OCI-LY7 (cell line): ENCODE data around the gene NAV3. TPM values are rescaled to one million over a fixed set of nuclear protein-coding genes. Genes with fewer than 3 reads are reported as not detected.

ENCODE experiments used
- BruUV-seq: library from RNA; stranded (reverse); fragments of 400-500 nt; replicated peaks from 2 replicates; lab custom pipeline; 2021; lab: Mats Ljungman, UMichigan
- CTCF ChIA-PET: fragments of 300-600 bp; sonication (Branson Sonifier 250); formaldehyde crosslinking; loops from one replicate; lab custom pipeline; 2022; ENCODE audit warnings: antibody characterized with exemption; ENCODE audit not compliant: unreplicated experiment; lab: Charles Lee
- POLR2A ChIA-PET: fragments of 300-600 bp; sonication (Branson Sonifier 250); formaldehyde crosslinking; loops from one replicate; lab custom pipeline; 2022; ENCODE audit warnings: antibody characterized with exemption; lab: Charles Lee
- DNase-seq: peaks from one replicate; pipeline ENCODE4 v3.0.0-alpha.2; 2015; ENCODE audit warnings: low spot score
- H2AFZ ChIP-seq: fragments of 200-600 bp; sonication (generic), shearing (Covaris generic); 2 replicates; pipeline ENCODE4 v1.6.1; 2014; ENCODE audit warnings: mild to moderate bottlenecking, antibody characterized with exemption, low read length, moderate library complexity
- H3K27ac ChIP-seq: fragments of 200-600 bp; sonication (generic); 2 replicates; pipeline ENCODE4 v1.5.1; 2014; ENCODE audit warnings: mixed run types, low read depth, mild to moderate bottlenecking, moderate library complexity, low read length, inconsistent platforms; ENCODE audit not compliant: poor library complexity, severe bottlenecking
- H3K36me3 ChIP-seq: fragments of 200-600 bp; sonication (generic); 2 replicates; pipeline ENCODE4 v1.6.1; 2014; ENCODE audit warnings: mild to moderate bottlenecking, antibody characterized with exemption, low read length, moderate library complexity, mixed read lengths; ENCODE audit not compliant: insufficient read depth
- H3K4me1 ChIP-seq: fragments of 200-600 bp; sonication (generic); 2 replicates; pipeline ENCODE4 v1.5.1; 2014; ENCODE audit warnings: mild to moderate bottlenecking, low read length; ENCODE audit not compliant: insufficient read depth, poor library complexity, severe bottlenecking
- H3K4me2 ChIP-seq: fragments of 200-600 bp; sonication (generic); 2 replicates; pipeline ENCODE4 v1.6.1; 2014; ENCODE audit warnings: mild to moderate bottlenecking, low read length
- H3K4me3 ChIP-seq: fragments of 200-600 bp; sonication (generic); 2 replicates; pipeline ENCODE4 v1.5.1; 2014; ENCODE audit warnings: mild to moderate bottlenecking, low read depth, low read length; ENCODE audit not compliant: poor library complexity, severe bottlenecking
- H3K79me2 ChIP-seq: fragments of 200-600 bp; sonication (generic); 2 replicates; pipeline ENCODE4 v1.6.1; 2016; ENCODE audit warnings: low read depth, mild to moderate bottlenecking, low read length, moderate library complexity, mixed read lengths; ENCODE audit not compliant: insufficient read depth
- H3K9me2 ChIP-seq: fragments of 200-600 bp; sonication (generic); 2 replicates; pipeline ENCODE4 v1.6.1; 2016; ENCODE audit warnings: mild to moderate bottlenecking, low read length, mixed read lengths; ENCODE audit not compliant: insufficient read depth
- H3K9me3 ChIP-seq: fragments of 200-600 bp; sonication (generic); 2 replicates; pipeline ENCODE4 v1.6.1; 2014; ENCODE audit warnings: mild to moderate bottlenecking, mixed run types, low read length, mixed read lengths
- H4K20me1 ChIP-seq: fragments of 200-600 bp; sonication (generic); 2 replicates; pipeline ENCODE4 v1.6.1; 2014; ENCODE audit warnings: mild to moderate bottlenecking, antibody characterized with exemption, low read length, moderate library complexity, mixed read lengths; ENCODE audit not compliant: insufficient read depth
- CTCF ChIP-seq: fragments of 200-600 bp; sonication (generic); conservative IDR thresholded peaks from 2 replicates; pipeline ENCODE4 v1.5.1; 2014; ENCODE audit warnings: mild to moderate bottlenecking, antibody characterized with exemption, low read length, moderate library complexity, mixed read lengths
- EZH2phosphoT487 ChIP-seq: fragments of 200-600 bp; sonication (generic); IDR thresholded peaks from 2 replicates; pipeline ENCODE4 v1.6.1; 2018; ENCODE audit warnings: low read depth, borderline replicate concordance, mild to moderate bottlenecking, mixed run types, antibody characterized with exemption, low read length, moderate library complexity, mixed read lengths
- intact Hi-C: fragments of 100-400 bp; cut with micrococcal nuclease; formaldehyde crosslinking; loops from one replicate; pipeline ENCODE4 v1.10.0; 2022; ENCODE audit not compliant: unreplicated experiment
- total RNA-seq, 2 experiments: library from RNA; depleted of rRNA in 1 of 2; stranded (reverse); fragments of >200 nt in 1 of 2; shearing (Covaris generic) in 1 of 2; gene quantifications; 2 replicates each; pipeline ENCODE4 v1.2.3, GENCODE V29; 2014 to 2022

The NAV3 gene
- total RNA-seq, 2 experiments from 2014 or later: 0.68 to 1.6 TPM

GRCh38 chr12:77932216-77932615, 101.5 kb downstream of the NAV3 start:
- POLR2A ChIA-PET: interaction anchor here (0.6 kb wide), 1 partner anchor 479 kb away, joined by 3 read pairs; no protein-coding TSS in a partner anchor
- BruUV-seq: no TSS peak
- Histone ChIP-seq H3K9me3 (no peaks in the 10 kb centered on the region; the same call in 1 of the 2 replicates), H3K4me2 (no peak overlapping the region), H3K27ac (no peak overlapping the region), H3K4me1 (no peaks in the 10 kb centered on the region), H3K36me3 (no peaks in the 10 kb centered on the region), H3K4me3 (no peak overlapping the region), H2AFZ (no peak overlapping the region), H3K79me2 (no peaks in the 10 kb centered on the region), H3K9me2 (no peaks in the 10 kb centered on the region), H4K20me1 (no peaks in the 10 kb centered on the region)
- no peak for TF ChIP-seq EZH2phosphoT487
- peak; percentile 83 for TF ChIP-seq CTCF
- CTCF ChIA-PET: no interaction called here
- intact Hi-C loops: no loop called here
- DNase-seq: peak; percentile 37

- Histone ChIP-seq H4K20me1 (no peaks in the 10 kb centered on the region), H3K9me2 (no peaks in the 10 kb centered on the region), H3K79me2 (no peaks in the 10 kb centered on the region), H2AFZ (peak overlapping the region; percentile 58), H3K4me3 (no peak overlapping the region), H3K27ac (no peak overlapping the region), H3K4me1 (peaks cover 11% of the 10 kb centered on the region), H3K9me3 (no peaks in the 10 kb centered on the region), H3K4me2 (no peak overlapping the region), H3K36me3 (no peaks in the 10 kb centered on the region)
- intact Hi-C loops: no loop called here
- no peak for DNase-seq
- CTCF ChIA-PET: no interaction called here
- BruUV-seq: no TSS peak
- TF ChIP-seq CTCF (no peak), EZH2phosphoT487 (no peak)
- POLR2A ChIA-PET: no interaction called here
Observed at GRCh38 chr12:77938301-77938700, 107.6 kb downstream of the NAV3 start.

- peak overlapping the region; percentile 56; the same call in 1 of the 2 replicates for H2AFZ ChIP-seq
- CTCF ChIA-PET: no interaction called here
Observed at GRCh38 chr12:77940011-77940423, 109.3 kb downstream of the NAV3 start.

More at GRCh38 chr12:77940011-77940423, 109.3 kb downstream of the NAV3 start:
- peaks cover 11% of the 10 kb centered on the region for H3K4me1 ChIP-seq
- TF ChIP-seq EZH2phosphoT487 (no peak), CTCF (no peak)
- H3K9me3 ChIP-seq: no peaks in the 10 kb centered on the region
- no peak overlapping the region for H3K4me3 ChIP-seq
- no peaks in the 10 kb centered on the region for H3K36me3 ChIP-seq
- no peaks in the 10 kb centered on the region for H4K20me1 ChIP-seq
- H3K79me2 ChIP-seq: no peaks in the 10 kb centered on the region
- no peak overlapping the region for H3K4me2 ChIP-seq
- no peak for DNase-seq
- no TSS peak for BruUV-seq
- intact Hi-C loops: no loop called here
- POLR2A ChIA-PET: no interaction called here
- H3K27ac ChIP-seq: no peak overlapping the region
- no peaks in the 10 kb centered on the region for H3K9me2 ChIP-seq
